ENCODE data around the gene DENND4B.

DNA sequence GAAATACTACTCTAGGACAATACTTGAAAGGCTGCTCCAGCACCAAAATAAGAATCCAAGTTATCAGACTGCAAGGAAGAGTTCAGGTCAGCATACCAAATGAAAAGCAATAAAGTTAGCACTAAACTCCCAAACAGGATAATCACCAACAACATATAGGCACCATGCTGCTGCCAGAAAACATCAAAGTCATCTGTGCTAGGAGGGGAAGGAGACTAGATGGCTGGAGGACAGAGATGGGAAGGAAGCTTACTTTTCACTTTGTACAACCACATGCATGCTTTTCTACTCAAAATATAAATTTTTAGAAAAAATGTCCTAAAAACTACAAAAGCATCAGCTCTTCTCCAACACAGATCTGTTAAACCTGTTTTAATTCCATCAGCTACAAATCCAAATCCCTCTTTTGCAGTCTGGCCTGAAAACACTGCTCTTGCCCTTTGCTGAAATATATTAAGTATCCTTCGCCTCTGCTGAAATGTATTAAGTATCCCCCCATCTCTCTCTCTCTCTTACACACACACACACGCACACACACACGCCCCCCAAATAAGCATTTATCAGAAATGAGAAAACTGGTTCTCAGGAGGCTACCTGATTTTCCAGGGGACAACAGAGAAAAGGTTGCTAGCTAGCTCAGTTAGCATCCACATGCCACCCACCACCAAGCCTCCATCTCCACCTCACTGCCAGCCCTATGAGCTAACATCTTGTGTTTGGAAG is 25.3 kb downstream of the DENND4B start:
- TF ChIP-seq, protein P1, sequence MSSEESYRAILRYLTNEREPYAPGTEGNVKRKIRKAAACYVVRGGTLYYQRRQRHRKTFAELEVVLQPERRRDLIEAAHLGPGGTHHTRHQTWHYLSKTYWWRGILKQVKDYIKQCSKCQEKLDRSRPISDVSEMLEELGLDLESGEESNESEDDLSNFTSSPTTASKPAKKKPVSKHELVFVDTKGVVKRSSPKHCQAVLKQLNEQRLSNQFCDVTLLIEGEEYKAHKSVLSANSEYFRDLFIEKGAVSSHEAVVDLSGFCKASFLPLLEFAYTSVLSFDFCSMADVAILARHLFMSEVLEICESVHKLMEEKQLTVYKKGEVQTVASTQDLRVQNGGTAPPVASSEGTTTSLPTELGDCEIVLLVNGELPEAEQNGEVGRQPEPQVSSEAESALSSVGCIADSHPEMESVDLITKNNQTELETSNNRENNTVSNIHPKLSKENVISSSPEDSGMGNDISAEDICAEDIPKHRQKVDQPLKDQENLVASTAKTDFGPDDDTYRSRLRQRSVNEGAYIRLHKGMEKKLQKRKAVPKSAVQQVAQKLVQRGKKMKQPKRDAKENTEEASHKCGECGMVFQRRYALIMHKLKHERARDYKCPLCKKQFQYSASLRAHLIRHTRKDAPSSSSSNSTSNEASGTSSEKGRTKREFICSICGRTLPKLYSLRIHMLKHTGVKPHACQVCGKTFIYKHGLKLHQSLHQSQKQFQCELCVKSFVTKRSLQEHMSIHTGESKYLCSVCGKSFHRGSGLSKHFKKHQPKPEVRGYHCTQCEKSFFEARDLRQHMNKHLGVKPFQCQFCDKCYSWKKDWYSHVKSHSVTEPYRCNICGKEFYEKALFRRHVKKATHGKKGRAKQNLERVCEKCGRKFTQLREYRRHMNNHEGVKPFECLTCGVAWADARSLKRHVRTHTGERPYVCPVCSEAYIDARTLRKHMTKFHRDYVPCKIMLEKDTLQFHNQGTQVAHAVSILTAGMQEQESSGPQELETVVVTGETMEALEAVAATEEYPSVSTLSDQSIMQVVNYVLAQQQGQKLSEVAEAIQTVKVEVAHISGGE (CRISPR knock-in tag; IDR thresholded peaks at IDR 0.05), result no peak
- no peak for TF ChIP-seq CREM (IDR thresholded peaks at IDR 0.05; ENCODE audit: low read depth)

All from K562 (cell line).